HepG2 (cell line): ENCODE measurements around the gene RABGAP1L. TPM values are rescaled to one million over a fixed set of nuclear protein-coding genes. Genes with fewer than 3 reads are reported as not detected.

ENCODE experiments used
- ATAC-seq: fragments of 200-7000 bp; cut with Tn5 transposase; 3 replicates; pipeline ENCODE4 v1.9.1; 2020; ENCODE audit warnings: mild to moderate bottlenecking, moderate library complexity
- BruUV-seq: library from RNA; stranded (reverse); fragments of 400-500 nt; replicated peaks from 2 replicates; lab custom pipeline; 2021; lab: Mats Ljungman, UMichigan
- CTCF ChIA-PET: fragments of 300-600 bp; formaldehyde crosslinking; extraction: SDS; loops from one replicate; lab custom pipeline; 2021; ENCODE audit warnings: low total read pairs, inconsistent platforms, low intra/inter-chr PET ratio; lab: Yijun Ruan, JAX
- POLR2A ChIA-PET: fragments of 350-600 bp; sonication (Branson Sonifier 250); formaldehyde crosslinking; loops from one replicate; lab custom pipeline; 2020; ENCODE audit warnings: antibody characterized with exemption, inconsistent platforms; lab: Yijun Ruan, JAX
- DNase-seq: peaks from one replicate; pipeline ENCODE4 v3.0.0-alpha.2; 2015; ENCODE audit warnings: low spot score
- FAIRE-seq: peaks from 3 replicates; lab custom pipeline; 2011; peaks lifted over from hg19 to GRCh38; lab: Jason Lieb, UNC
- H2AFZ ChIP-seq: one replicate; pipeline ENCODE4 v1.6.1; 2011; ENCODE audit warnings: low read length, inconsistent platforms
- H3K27ac ChIP-seq: fragments of 300-600 bp; 3 replicates; pipeline ENCODE4 v1.8.0; 2011; ENCODE audit warnings: mixed run types, mild to moderate bottlenecking, mixed read lengths, low read length, inconsistent platforms; ENCODE audit not compliant: insufficient read depth; ENCODE audit errors: extremely low read length
- H3K27me3 ChIP-seq, 2 experiments: fragments of 200-600 bp in 1 of 2; 2 replicates in 1 of 2; 3 replicates in 1 of 2; pipeline versions ENCODE4 v1.6.0 to v1.8.0; 2011; ENCODE audit warnings: low read length in 2 of 2, mild to moderate bottlenecking in 2 of 2, moderate library complexity in 2 of 2, inconsistent platforms in 1 of 2; ENCODE audit not compliant: insufficient read depth in 2 of 2, control insufficient read depth in 1 of 2
- H3K36me3 ChIP-seq, 2 experiments: fragments of 200-600 bp in 1 of 2; replicated peaks in 1 of 2; 2 replicates in 1 of 2; 3 replicates in 1 of 2; pipeline versions ENCODE4 v1.5.1 to v1.8.0; 2011; ENCODE audit warnings: low read length in 2 of 2, inconsistent platforms in 1 of 2; ENCODE audit not compliant: insufficient read depth in 2 of 2, control insufficient read depth in 1 of 2
- H3K4me1 ChIP-seq: 2 replicates; pipeline ENCODE4 v1.5.1; 2012; ENCODE audit warnings: low read length, inconsistent platforms; ENCODE audit not compliant: insufficient read depth
- H3K4me2 ChIP-seq: 2 replicates; pipeline ENCODE4 v1.6.0; 2011; ENCODE audit warnings: low read depth, low read length, inconsistent platforms
- H3K4me3 ChIP-seq, 3 experiments: fragments of 200-600 bp in 1 of 3; sonication (generic), shearing (Covaris generic) in 1 of 3; replicated peaks in 1 of 3; 2 replicates each; pipeline ENCODE4 v1.5.1; 2011 to 2016; ENCODE audit warnings: low read length in 3 of 3, inconsistent platforms in 2 of 3, low read depth in 2 of 3, mild to moderate bottlenecking in 2 of 3, control low read depth in 1 of 3, mixed read lengths in 1 of 3; ENCODE audit not compliant: insufficient read depth in 1 of 3
- H3K79me2 ChIP-seq: one replicate; pipeline ENCODE4 v1.6.1; 2011; ENCODE audit warnings: low read length, inconsistent platforms; ENCODE audit not compliant: insufficient read depth
- H3K9ac ChIP-seq: 2 replicates; pipeline ENCODE4 v1.6.0; 2011; ENCODE audit warnings: mild to moderate bottlenecking, low read depth, low read length, inconsistent platforms; ENCODE audit not compliant: insufficient read depth
- H3K9me3 ChIP-seq: 2 replicates; pipeline ENCODE4 v1.5.1; 2012; ENCODE audit warnings: mild to moderate bottlenecking, low read length
- H4K20me1 ChIP-seq: 2 replicates; pipeline ENCODE4 v1.6.0; 2011; ENCODE audit warnings: inconsistent platforms, mild to moderate bottlenecking, low read length, moderate library complexity; ENCODE audit not compliant: insufficient read depth
- EHMT2 ChIP-seq: fragments of 200-600 bp; sonication (generic); IDR thresholded peaks from 2 replicates; pipeline ENCODE4 v1.7.0; 2017; ENCODE audit warnings: antibody characterized with exemption, low read depth, low read length, borderline replicate concordance
- ISL2 ChIP-seq: sonication (generic); formaldehyde crosslinking; IDR thresholded peaks from 2 replicates; pipeline ENCODE4 v1.5.0; 2020; ENCODE audit warnings: missing genetic modification reagents
- PAX8 ChIP-seq: sonication (generic); formaldehyde crosslinking; IDR thresholded peaks from 2 replicates; pipeline ENCODE4 v1.8.0; 2022; ENCODE audit warnings: mild to moderate bottlenecking, missing genetic modification reagents, borderline replicate concordance
- THAP11 ChIP-seq: IDR thresholded peaks from 2 replicates; pipeline ENCODE4 v1.6.1; 2016; ENCODE audit warnings: missing biosample characterization, missing genetic modification reagents
- ZNF549 ChIP-seq: sonication (generic); formaldehyde crosslinking; IDR thresholded peaks from 2 replicates; pipeline ENCODE4 v1.5.0; 2020; ENCODE audit warnings: missing genetic modification reagents
- WGBS: methylation state at CpG from one replicate; pipeline ENCODE4 v1.1.6; 2017; ENCODE audit warnings: low lambda C conversion rate; 5-methylcytosine and 5-hydroxymethylcytosine counted together
- in situ Hi-C: cut with HindIII; loops from 2 replicates; pipeline ENCODE4 v1.10.0; 2017; ENCODE audit warnings: low pct_unique_long_range_greater_than_20kb; ENCODE audit not compliant: extremely low pct_ligation_motif_present
- intact Hi-C: fragments of 100-400 bp; cut with micrococcal nuclease; formaldehyde crosslinking; loops from one replicate; pipeline ENCODE4 v1.10.0; 2022; ENCODE audit not compliant: unreplicated experiment
- polyA plus RNA-seq, 8 experiments: library from polyadenylated mRNA; depleted of rRNA in 3 of 8; stranded (reverse) in 7 of 8; unstranded in 1 of 8; fragments of >200 nt; fragmentation: Illumina TruSeq in 4 of 8; extraction: Trizol in 4 of 8; gene quantifications; 2 replicates each; pipeline versions ENCODE4 v1.2.1 to v1.2.3, GENCODE V29; 2011 to 2016; ENCODE audit warnings: low read depth in 4 of 8, missing spikeins in 1 of 8, mixed read lengths in 1 of 8; ENCODE audit not compliant: insufficient read depth in 1 of 8
- total RNA-seq, 5 experiments: library from RNA; depleted of rRNA; stranded (reverse); fragments of >200 nt; fragmentation: Illumina TruSeq; extraction: Trizol; gene quantifications; 2 replicates each; pipeline ENCODE4 v1.2.3, GENCODE V29; 2016; ENCODE audit warnings: low read depth in 1 of 5
- TF ChIP-seq, protein P1 (sequence below): sonication (generic); formaldehyde crosslinking; IDR thresholded peaks from 2 replicates; pipeline ENCODE4 v1.9.0; 2021; ENCODE audit warnings: missing genetic modification reagents, borderline replicate concordance
- TF ChIP-seq, protein P2 (sequence below): sonication (generic); formaldehyde crosslinking; IDR thresholded peaks from 2 replicates; pipeline ENCODE4 v1.5.1; 2020; ENCODE audit warnings: mild to moderate bottlenecking, missing genetic modification reagents, borderline replicate concordance
- TF ChIP-seq, protein P3 (sequence below): sonication (generic); formaldehyde crosslinking; conservative IDR thresholded peaks from 2 replicates; pipeline ENCODE4 v1.4.0; 2020; ENCODE audit warnings: missing genetic modification reagents
- TF ChIP-seq, protein P4 (sequence below): IDR thresholded peaks from 2 replicates; pipeline ENCODE4 v1.6.1; 2018; ENCODE audit warnings: missing genetic modification reagents, mild to moderate bottlenecking, missing compliant biosample characterization

Gene RABGAP1L
- total and polyA plus RNA-seq, 2 of the 13 experiments (the other 11 are each of a cell fraction or from before 2014, with no cell fraction given), result 7.9 to 22.6 TPM

DNA sequence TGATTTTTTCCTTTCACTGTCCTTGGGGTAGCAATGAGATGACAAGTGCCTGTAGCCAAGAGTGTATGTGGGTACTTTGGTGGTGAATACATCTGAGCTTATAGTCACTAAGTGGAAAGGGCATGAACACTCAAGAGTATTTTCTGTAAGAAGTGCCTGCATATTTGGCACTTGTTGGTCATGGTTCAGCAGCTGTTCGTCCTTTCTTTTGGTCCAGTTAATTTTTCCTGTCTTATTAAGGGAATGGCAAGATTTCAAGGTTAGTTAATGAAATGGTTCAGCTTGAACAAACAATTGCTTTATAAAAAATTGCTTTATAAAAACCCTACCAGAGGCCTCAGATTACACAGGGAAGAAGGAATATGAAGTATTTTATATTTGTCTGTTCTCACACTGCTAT, 239.9 kb downstream of the RABGAP1L start:
- no peak for ATAC-seq
- TF ChIP-seq EHMT2 (no peak), PAX8 (CRISPR knock-in tag) (no peak), ZNF549 (no peak), THAP11 (CRISPR knock-in tag) (no peak), ISL2 (CRISPR knock-in tag) (no peak)
- TF ChIP-seq, protein P1, sequence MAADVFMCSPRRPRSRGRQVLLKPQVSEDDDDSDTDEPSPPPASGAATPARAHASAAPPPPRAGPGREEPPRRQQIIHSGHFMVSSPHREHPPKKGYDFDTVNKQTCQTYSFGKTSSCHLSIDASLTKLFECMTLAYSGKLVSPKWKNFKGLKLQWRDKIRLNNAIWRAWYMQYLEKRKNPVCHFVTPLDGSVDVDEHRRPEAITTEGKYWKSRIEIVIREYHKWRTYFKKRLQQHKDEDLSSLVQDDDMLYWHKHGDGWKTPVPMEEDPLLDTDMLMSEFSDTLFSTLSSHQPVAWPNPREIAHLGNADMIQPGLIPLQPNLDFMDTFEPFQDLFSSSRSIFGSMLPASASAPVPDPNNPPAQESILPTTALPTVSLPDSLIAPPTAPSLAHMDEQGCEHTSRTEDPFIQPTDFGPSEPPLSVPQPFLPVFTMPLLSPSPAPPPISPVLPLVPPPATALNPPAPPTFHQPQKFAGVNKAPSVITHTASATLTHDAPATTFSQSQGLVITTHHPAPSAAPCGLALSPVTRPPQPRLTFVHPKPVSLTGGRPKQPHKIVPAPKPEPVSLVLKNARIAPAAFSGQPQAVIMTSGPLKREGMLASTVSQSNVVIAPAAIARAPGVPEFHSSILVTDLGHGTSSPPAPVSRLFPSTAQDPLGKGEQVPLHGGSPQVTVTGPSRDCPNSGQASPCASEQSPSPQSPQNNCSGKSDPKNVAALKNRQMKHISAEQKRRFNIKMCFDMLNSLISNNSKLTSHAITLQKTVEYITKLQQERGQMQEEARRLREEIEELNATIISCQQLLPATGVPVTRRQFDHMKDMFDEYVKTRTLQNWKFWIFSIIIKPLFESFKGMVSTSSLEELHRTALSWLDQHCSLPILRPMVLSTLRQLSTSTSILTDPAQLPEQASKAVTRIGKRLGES (CRISPR knock-in tag), result no peak
- TF ChIP-seq, protein P2, sequence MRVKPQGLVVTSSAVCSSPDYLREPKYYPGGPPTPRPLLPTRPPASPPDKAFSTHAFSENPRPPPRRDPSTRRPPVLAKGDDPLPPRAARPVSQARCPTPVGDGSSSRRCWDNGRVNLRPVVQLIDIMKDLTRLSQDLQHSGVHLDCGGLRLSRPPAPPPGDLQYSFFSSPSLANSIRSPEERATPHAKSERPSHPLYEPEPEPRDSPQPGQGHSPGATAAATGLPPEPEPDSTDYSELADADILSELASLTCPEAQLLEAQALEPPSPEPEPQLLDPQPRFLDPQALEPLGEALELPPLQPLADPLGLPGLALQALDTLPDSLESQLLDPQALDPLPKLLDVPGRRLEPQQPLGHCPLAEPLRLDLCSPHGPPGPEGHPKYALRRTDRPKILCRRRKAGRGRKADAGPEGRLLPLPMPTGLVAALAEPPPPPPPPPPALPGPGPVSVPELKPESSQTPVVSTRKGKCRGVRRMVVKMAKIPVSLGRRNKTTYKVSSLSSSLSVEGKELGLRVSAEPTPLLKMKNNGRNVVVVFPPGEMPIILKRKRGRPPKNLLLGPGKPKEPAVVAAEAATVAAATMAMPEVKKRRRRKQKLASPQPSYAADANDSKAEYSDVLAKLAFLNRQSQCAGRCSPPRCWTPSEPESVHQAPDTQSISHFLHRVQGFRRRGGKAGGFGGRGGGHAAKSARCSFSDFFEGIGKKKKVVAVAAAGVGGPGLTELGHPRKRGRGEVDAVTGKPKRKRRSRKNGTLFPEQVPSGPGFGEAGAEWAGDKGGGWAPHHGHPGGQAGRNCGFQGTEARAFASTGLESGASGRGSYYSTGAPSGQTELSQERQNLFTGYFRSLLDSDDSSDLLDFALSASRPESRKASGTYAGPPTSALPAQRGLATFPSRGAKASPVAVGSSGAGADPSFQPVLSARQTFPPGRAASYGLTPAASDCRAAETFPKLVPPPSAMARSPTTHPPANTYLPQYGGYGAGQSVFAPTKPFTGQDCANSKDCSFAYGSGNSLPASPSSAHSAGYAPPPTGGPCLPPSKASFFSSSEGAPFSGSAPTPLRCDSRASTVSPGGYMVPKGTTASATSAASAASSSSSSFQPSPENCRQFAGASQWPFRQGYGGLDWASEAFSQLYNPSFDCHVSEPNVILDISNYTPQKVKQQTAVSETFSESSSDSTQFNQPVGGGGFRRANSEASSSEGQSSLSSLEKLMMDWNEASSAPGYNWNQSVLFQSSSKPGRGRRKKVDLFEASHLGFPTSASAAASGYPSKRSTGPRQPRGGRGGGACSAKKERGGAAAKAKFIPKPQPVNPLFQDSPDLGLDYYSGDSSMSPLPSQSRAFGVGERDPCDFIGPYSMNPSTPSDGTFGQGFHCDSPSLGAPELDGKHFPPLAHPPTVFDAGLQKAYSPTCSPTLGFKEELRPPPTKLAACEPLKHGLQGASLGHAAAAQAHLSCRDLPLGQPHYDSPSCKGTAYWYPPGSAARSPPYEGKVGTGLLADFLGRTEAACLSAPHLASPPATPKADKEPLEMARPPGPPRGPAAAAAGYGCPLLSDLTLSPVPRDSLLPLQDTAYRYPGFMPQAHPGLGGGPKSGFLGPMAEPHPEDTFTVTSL (CRISPR knock-in tag), result no peak
- TF ChIP-seq, protein P3, sequence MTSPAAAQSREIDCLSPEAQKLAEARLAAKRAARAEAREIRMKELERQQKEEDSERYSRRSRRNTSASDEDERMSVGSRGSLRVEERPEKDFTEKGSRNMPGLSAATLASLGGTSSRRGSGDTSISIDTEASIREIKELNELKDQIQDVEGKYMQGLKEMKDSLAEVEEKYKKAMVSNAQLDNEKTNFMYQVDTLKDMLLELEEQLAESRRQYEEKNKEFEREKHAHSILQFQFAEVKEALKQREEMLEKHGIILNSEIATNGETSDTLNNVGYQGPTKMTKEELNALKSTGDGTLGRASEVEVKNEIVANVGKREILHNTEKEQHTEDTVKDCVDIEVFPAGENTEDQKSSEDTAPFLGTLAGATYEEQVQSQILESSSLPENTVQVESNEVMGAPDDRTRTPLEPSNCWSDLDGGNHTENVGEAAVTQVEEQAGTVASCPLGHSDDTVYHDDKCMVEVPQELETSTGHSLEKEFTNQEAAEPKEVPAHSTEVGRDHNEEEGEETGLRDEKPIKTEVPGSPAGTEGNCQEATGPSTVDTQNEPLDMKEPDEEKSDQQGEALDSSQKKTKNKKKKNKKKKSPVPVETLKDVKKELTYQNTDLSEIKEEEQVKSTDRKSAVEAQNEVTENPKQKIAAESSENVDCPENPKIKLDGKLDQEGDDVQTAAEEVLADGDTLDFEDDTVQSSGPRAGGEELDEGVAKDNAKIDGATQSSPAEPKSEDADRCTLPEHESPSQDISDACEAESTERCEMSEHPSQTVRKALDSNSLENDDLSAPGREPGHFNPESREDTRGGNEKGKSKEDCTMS, result no peak
- TF ChIP-seq, protein P4, sequence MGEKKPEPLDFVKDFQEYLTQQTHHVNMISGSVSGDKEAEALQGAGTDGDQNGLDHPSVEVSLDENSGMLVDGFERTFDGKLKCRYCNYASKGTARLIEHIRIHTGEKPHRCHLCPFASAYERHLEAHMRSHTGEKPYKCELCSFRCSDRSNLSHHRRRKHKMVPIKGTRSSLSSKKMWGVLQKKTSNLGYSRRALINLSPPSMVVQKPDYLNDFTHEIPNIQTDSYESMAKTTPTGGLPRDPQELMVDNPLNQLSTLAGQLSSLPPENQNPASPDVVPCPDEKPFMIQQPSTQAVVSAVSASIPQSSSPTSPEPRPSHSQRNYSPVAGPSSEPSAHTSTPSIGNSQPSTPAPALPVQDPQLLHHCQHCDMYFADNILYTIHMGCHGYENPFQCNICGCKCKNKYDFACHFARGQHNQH (CRISPR knock-in tag), result no peak

More for the DNA sequence above, 239.9 kb downstream of the RABGAP1L start:
- intact Hi-C loops, result no loop called here
- Histone ChIP-seq H3K9ac (no peak overlapping the region), H2AFZ (no peak overlapping the region), H3K27me3 (no peaks in the 10 kb centered on the region), H4K20me1 (no peaks in the 10 kb centered on the region), H3K27ac (no peak overlapping the region), H3K9me3 (no peaks in the 10 kb centered on the region), H3K79me2 (no peaks in the 10 kb centered on the region), H3K4me1 (no peaks in the 10 kb centered on the region), H3K4me2 (no peak overlapping the region), H3K4me3 (no peak overlapping the region), H3K36me3 (no peaks in the 10 kb centered on the region; a peak in 1 of 5 replicates)
- ChIA-PET POLR2A (no interaction called here), CTCF (no interaction called here)
- in situ Hi-C loops, result no loop called here
- BruUV-seq, result no TSS peak
- FAIRE-seq, result no peak
- DNase-seq, result no peak
- WGBS, result 97% methylated on average over 1 of the region's 1 CpG
